GM19395 (cell line): ENCODE results near the gene EDNRA.

ENCODE experiments used
- ATAC-seq: cut with Tn5 transposase; IDR thresholded peaks from one replicate; pipeline ENCODE4 v1.9.1; 2021; ENCODE audit warnings: mild to moderate bottlenecking, moderate library complexity; ENCODE audit not compliant: unreplicated experiment

The EDNRA gene

GRCh38 chr4:147586032-147586431 lies 105.1 kb downstream of the EDNRA start:
- ATAC-seq, result no peak

DNA sequence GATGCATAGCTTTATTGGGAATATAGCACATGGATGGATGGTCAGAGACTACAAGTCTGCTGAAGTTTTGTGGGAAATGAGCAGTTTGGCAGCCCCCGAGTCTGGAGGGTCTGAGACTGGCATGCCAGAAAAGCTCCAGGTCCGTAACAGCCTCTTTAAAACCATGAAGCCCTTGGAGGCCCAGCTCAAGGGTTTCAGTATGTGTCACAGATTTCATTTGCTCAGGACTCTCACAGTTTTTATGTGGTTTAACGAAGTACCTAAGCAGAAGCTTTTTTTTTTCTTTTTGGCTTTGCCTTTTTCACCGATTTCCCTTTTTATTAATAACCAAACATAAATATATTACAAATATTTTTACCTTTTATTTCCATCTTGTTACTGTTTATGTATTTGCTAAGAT lies 105.7 kb downstream of the EDNRA start:
- peak; percentile 83 for ATAC-seq

- ATAC-seq, result no peak
These were observed 106.1 kb downstream of the EDNRA start for GRCh38 chr4:147587041-147587440.

- no peak for ATAC-seq
These were observed 108.7 kb downstream of the EDNRA start for GRCh38 chr4:147589586-147589985.

DNA sequence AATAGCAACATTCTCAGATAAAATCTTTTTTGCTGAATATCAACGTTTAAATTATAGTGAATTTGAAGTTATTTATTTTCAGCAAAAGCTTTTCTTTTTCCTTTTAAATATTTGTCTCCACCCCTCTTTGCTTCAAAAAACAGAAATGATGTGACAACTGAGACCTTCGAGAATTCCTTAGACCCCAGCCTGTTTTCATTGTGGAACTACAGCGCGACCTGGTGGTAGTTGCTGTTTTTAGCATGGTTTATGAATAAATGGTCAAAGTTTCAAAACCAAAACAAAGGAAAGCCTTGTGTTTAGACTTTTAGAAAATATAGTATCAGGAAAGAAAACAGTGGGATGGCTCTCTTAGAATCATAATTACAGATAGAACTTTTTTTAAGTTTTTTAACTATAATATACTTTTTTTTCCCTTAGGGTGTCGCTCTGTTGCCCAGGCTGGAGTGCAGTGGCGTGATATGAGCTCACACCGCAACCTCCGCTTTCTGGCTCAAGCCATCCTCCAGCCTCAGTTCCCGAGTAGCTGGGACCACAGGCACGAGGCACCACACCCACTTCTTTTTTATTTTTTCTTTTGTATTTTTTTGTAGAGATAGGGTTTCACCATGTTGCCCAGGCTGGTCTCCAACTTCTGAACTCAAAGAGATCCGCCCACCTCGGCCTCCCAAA lies 109.5 kb downstream of the EDNRA start:
- ATAC-seq, result peak; percentile 69

DNA sequence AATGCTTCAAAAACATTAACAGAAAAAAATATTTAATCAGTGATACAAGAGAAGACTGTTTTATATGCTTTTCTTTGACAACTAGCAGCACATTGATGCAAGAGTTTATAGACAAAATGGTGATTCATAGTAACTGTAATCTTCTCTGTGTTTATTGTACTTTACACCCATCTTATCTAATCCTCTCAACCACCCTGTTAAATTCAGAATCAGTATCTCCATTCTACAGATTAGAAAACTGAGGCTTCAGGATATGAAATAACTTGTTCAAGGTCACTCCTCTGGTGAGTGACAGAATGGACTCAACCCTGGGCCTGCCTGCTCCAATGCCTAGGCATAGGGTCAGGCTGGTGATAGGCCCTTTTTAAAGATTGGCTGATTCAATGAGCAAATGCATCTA lies 110.2 kb downstream of the EDNRA start:
- no peak for ATAC-seq

- no peak for ATAC-seq
These were observed 113.2 kb downstream of the EDNRA start for GRCh38 chr4:147594107-147594506.
